RWPE1 (cell line): ENCODE data around the gene CNOT8.
"Not testable (repeated sequence)": the region's sequence is repeated elsewhere in the genome, so short reads cannot be mapped to it uniquely, and the experiment has no call there.

Experiments
- CTCF ChIA-PET: fragments of 350-600 bp; sonication (Branson Sonifier 250); formaldehyde crosslinking; extraction: SDS; loops from one replicate; lab custom pipeline; 2021; lab: Yijun Ruan, JAX
- POLR2A ChIA-PET: fragments of 400-600 bp; formaldehyde crosslinking; extraction: SDS; loops from one replicate; lab custom pipeline; 2020; ENCODE audit warnings: antibody characterized with exemption; ENCODE audit not compliant: low non-redundant PET; lab: Yijun Ruan, JAX
- DNase-seq: peaks from one replicate; pipeline ENCODE4 v3.0.0; 2012; ENCODE audit warnings: low spot score
- H3K27ac ChIP-seq: fragments of 450-650 bp; 2 replicates; pipeline ENCODE4 v1.5.1; 2017
- CTCF ChIP-seq: fragments of 450-650 bp; conservative IDR thresholded peaks from 2 replicates; pipeline ENCODE4 v1.5.1; 2017; ENCODE audit warnings: low read depth, mild to moderate bottlenecking

Gene CNOT8

GRCh38 chr5:154901276-154901675 is 42.8 kb downstream of the CNOT8 start:
- no peak for DNase-seq
- POLR2A ChIA-PET = no interaction called here
- no peak for TF ChIP-seq CTCF
- no peak overlapping the region for H3K27ac ChIP-seq
- CTCF ChIA-PET = no interaction called here

DNA sequence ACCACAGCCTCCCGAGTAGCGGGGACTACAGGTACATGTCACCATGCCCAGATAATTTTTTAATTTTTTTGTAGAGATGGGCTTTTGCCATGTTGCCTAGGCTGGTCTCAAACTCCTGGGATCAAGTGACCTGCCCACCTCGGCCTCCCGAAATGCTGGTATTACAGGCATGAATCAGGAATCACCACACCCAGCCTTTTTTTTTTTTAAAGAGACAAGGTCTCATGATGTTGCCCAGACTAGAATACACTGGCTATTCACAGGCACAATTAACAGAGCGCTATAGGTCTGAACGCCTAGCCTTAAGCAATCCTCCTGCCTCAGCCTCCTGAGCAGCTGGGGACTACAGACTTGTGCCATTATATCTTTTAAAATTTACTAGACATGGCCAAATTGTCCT is 43.5 kb downstream of the CNOT8 start:
- TF ChIP-seq CTCF = no peak
- no peak overlapping the region for H3K27ac ChIP-seq
- ChIA-PET CTCF (interaction anchor here (0.6 to 1.0 kb wide), 2 partner anchors 8 to 381 kb away, joined by 3 read pairs; no protein-coding TSS in a partner anchor), POLR2A (no interaction called here)
- no peak for DNase-seq

- CTCF ChIA-PET, H3K27ac ChIP-seq, POLR2A ChIA-PET, DNase-seq: not testable (repeated sequence)
Measured at GRCh38 chr5:154905601-154906000, 47.2 kb downstream of the CNOT8 start.

DNA sequence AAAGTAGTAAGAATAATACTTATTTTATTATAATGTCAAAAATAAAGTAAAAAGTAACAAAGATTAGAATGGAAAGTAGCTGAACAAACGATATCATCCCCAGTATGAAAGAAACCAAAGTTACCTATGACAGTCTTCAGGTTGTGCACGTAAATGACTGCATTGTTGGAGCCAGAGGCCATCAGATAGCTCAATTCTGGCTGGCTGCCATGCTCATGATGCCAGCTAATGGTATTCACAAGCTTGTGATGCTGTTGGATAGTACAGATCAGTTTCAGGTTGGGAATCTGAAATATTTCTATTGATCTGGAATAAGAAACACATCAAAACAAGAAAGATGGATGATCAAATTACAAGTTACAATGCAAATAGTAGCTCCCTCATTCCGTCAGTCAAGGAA is 58.4 kb downstream of the CNOT8 start:
- ChIA-PET POLR2A (no interaction called here), CTCF (interaction anchor here (0.6 to 0.7 kb wide), 3 partner anchors 13 to 25 kb away, joined by 3 to 7 read pairs (median 4); no protein-coding TSS in a partner anchor)
- TF ChIP-seq CTCF = no peak
- no peak for DNase-seq
- H3K27ac ChIP-seq = no peak overlapping the region

DNA sequence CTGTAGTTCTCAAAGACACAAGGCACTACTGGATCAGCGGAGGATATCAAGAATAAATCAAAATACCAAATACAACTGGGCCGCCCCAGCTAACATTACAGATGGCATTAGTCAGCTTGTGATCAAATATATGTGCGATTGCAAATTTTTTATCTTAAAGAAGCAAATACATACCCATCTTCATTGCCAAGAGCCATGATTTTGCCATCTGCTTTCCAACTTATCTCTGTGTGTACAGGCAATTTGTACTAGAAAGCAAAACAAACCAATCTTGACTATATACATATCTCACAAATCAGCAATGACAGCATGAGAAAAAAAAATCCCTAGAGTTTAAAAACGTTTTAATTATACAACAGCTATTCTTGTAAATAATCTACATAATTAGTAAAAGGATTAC is 59.3 kb downstream of the CNOT8 start:
- no peak for TF ChIP-seq CTCF
- H3K27ac ChIP-seq = no peak overlapping the region
- DNase-seq = no peak
- CTCF ChIA-PET = interaction anchor here (0.6 to 0.7 kb wide), 3 partner anchors 31 to 168 kb away, joined by 3 to 4 read pairs (median 3); no protein-coding TSS in a partner anchor
- POLR2A ChIA-PET = no interaction called here

- POLR2A ChIA-PET = no interaction called here
- CTCF ChIA-PET = no interaction called here
- no peak overlapping the region for H3K27ac ChIP-seq
- no peak for TF ChIP-seq CTCF
- DNase-seq = no peak
Measured at GRCh38 chr5:154923441-154924430, 65.3 kb downstream of the CNOT8 start.
